Peyer's patch (tissue), 4 donors: ENCODE data around the gene SPIN2A. TPM values are rescaled to one million over a fixed set of nuclear protein-coding genes. Genes with fewer than 3 reads are reported as not detected.
"Not testable (repeated sequence)": the region's sequence is repeated elsewhere in the genome, so short reads cannot be mapped to it uniquely, and the experiment has no call there.

ENCODE experiments used
- DNase-seq, 3 donors: peaks; one replicate each; pipeline ENCODE4 v3.0.0-alpha.2; 2017 to 2019
- H3K27ac ChIP-seq, 4 donors: fragments of 200-600 bp; sonication (generic); one replicate each; pipeline ENCODE4 v1.5.1; 2016 to 2019
- H3K27me3 ChIP-seq, 2 donors: fragments of 200-600 bp; sonication (generic); one replicate each; pipeline ENCODE4 v1.5.1; 2019
- H3K36me3 ChIP-seq, 3 donors: fragments of 200-600 bp; sonication (generic); one replicate each; pipeline ENCODE4 v1.5.1; 2016 to 2019
- H3K4me1 ChIP-seq, 4 donors: fragments of 200-600 bp; sonication (generic); one replicate each; pipeline ENCODE4 v1.5.1; 2016 to 2019
- H3K4me3 ChIP-seq, 4 donors: fragments of 200-600 bp; sonication (generic); 1 replicate in 3 of 4; 2 replicates in 1 of 4; pipeline ENCODE4 v1.5.1; 2016 to 2019; ENCODE audit warnings: mild to moderate bottlenecking in 1 of 4
- H3K9me3 ChIP-seq, 4 donors: fragments of 200-600 bp; sonication (generic); one replicate each; pipeline ENCODE4 v1.5.1; 2016 to 2019; ENCODE audit warnings: mild to moderate bottlenecking in 1 of 4
- POLR2A ChIP-seq, 2 donors: fragments of 450-650 bp; IDR thresholded peaks; one replicate each; pipeline ENCODE4 v1.5.1; 2017; ENCODE audit warnings: antibody characterized with exemption in 2 of 2, mild to moderate bottlenecking in 2 of 2, moderate library complexity in 2 of 2
- total RNA-seq, 4 donors: library from RNA; depleted of rRNA; stranded (reverse); fragments of >200 nt; gene quantifications; one replicate each; pipeline ENCODE4 v1.1.0, GENCODE V29; 2016
- TF ChIP-seq, protein P1 (sequence below), 6 experiments: fragments of 450-650 bp in 4 of 6; fragments of 200-600 bp in 2 of 6; sonication (generic) in 1 of 6; IDR thresholded peaks; one replicate each; pipeline ENCODE4 v1.5.1; 2017 to 2019; ENCODE audit warnings: antibody characterized with exemption in 6 of 6, mild to moderate bottlenecking in 3 of 6, moderate library complexity in 1 of 6

Gene SPIN2A
- total RNA-seq, 4 donors from 2014 or later = 0.53 to 4.1 (median 0.78) TPM

DNA sequence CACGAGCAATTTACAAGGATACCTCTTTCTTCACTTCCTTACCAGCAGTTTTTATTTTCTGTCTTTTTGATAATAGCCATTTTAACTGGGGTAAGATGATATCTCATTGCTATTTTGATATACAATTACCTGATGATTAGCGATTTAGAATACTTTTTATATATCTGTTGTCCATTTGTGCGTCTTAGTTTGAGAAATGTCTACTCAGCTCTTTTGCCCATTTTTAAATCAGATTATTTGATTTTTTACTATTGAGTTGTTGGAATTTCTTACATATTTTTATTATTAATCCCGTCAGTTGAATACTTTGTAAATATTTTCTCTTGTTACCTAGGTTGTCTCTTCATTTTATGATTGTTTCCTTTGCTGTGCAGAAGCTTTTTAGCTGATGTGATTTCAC lies 1.5 kb upstream of the SPIN2A start:
- Histone ChIP-seq H3K4me3 (no peak overlapping the region), H3K9me3 (no peaks in the 10 kb centered on the region), H3K27ac (no peak overlapping the region), H3K27me3 (no peaks in the 10 kb centered on the region), H3K36me3 (no peaks in the 10 kb centered on the region), H3K4me1 (no peaks in the 10 kb centered on the region)
- DNase-seq = no peak
- TF ChIP-seq POLR2A (IDR thresholded peaks at IDR 0.05) = no peak
- TF ChIP-seq, protein P1, sequence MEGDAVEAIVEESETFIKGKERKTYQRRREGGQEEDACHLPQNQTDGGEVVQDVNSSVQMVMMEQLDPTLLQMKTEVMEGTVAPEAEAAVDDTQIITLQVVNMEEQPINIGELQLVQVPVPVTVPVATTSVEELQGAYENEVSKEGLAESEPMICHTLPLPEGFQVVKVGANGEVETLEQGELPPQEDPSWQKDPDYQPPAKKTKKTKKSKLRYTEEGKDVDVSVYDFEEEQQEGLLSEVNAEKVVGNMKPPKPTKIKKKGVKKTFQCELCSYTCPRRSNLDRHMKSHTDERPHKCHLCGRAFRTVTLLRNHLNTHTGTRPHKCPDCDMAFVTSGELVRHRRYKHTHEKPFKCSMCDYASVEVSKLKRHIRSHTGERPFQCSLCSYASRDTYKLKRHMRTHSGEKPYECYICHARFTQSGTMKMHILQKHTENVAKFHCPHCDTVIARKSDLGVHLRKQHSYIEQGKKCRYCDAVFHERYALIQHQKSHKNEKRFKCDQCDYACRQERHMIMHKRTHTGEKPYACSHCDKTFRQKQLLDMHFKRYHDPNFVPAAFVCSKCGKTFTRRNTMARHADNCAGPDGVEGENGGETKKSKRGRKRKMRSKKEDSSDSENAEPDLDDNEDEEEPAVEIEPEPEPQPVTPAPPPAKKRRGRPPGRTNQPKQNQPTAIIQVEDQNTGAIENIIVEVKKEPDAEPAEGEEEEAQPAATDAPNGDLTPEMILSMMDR (IDR thresholded peaks at IDR 0.05) = no peak

DNA sequence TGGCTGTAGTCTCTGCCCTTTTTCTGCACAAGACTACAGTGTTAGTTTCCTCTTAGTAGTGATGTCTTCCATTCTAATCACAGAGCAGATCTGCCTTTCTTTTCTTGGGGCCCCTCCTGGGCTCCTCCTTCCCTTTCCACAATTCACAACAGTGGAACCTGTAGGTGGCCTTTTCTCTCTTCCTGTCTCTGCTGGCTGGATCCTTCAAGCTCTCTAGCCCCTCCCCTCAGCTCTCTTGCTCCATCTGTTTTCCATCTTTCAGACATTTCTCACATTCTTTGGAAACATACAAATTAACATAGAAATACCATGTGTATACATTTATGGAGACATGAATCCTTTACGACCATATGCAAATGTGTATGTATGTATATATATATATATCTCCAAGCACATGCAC lies 304 bp upstream of the SPIN2A start:
- no peak overlapping the region for H3K27ac ChIP-seq
- H3K36me3 ChIP-seq = no peaks in the 10 kb centered on the region
- peak overlapping the region in 2 of 4 donors; percentile 13 to 26 for H3K4me3 ChIP-seq
- no peaks in the 10 kb centered on the region for H3K9me3 ChIP-seq
- no peaks in the 10 kb centered on the region for H3K4me1 ChIP-seq
- no peak for TF ChIP-seq POLR2A (IDR thresholded peaks at IDR 0.05)
- TF ChIP-seq, protein P1 (IDR thresholded peaks at IDR 0.05) = no peak
- H3K27me3 ChIP-seq = no peaks in the 10 kb centered on the region
- DNase-seq = no peak

DNA sequence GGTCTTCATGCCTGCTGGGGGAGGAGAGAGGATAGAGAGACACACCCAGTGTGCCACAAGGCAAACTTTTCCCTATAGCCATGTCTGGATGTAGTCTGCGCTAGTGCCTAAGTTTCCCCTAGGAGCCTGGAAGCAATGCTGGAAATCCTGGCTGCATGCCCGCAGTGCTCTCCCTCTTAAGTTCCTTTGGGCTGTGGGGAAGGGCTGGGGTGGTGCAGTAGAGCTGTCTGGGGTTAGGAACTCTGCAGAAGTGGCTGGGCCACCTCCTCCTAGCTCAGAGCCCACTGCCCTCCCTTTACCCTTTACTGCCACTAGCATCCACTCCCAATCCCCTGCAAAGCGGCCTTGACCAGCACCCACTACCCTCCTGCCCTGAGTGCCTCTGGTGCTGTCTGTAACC lies 608 bp downstream of the SPIN2A start:
- H3K27ac ChIP-seq, H3K27me3 ChIP-seq, H3K36me3 ChIP-seq, DNase-seq, H3K9me3 ChIP-seq, H3K4me1 ChIP-seq, H3K4me3 ChIP-seq: not testable (repeated sequence)

DNA sequence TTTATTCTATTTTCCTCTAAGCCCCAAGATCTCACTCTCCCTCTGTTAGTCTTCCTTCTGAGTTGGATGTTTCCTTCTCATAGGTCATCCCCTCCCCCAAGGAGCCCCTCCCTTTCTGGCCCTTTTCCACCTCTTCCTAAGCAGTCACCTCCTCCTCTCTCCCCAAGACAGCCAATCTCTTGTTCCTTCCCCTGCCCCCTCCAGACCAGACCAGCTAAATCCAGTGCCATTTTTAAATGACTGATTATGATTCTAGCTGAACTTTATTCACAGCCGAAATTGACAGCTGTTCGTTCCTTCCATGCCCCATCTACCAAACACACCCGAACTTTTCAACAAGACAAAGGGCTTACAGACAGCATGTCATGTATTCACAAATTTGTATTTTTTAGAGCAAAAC lies 1.9 kb downstream of the SPIN2A start:
- Histone ChIP-seq H3K36me3 (no peaks in the 10 kb centered on the region), H3K4me1 (no peaks in the 10 kb centered on the region), H3K4me3 (no peak overlapping the region), H3K27ac (no peak overlapping the region), H3K9me3 (no peaks in the 10 kb centered on the region), H3K27me3 (no peaks in the 10 kb centered on the region)
- no peak for DNase-seq
- no peak for TF ChIP-seq POLR2A (IDR thresholded peaks at IDR 0.05)
- TF ChIP-seq, protein P1 (IDR thresholded peaks at IDR 0.05) = no peak

DNA sequence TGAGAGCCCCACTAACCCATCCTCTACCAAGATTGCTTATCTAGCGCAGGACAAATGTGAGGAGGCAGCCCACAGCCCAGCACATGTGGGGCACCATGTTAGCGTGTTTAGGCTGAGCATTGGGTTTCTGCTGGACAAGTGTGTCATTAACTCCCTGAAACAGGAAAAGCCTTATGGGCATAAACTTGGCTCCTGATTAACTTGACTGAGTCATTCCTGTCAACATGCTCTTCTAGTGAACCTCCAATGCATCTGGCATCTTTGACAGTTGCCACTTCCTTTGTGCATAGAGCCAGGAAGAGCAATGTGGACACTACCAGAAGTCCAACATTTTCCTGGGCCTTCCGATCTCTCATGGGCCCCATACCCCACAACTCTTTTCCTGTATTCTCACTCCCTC lies 2.5 kb downstream of the SPIN2A start:
- no peaks in the 10 kb centered on the region for H3K27me3 ChIP-seq
- TF ChIP-seq, protein P1 (IDR thresholded peaks at IDR 0.05) = no peak
- TF ChIP-seq POLR2A (IDR thresholded peaks at IDR 0.05) = no peak

DNA sequence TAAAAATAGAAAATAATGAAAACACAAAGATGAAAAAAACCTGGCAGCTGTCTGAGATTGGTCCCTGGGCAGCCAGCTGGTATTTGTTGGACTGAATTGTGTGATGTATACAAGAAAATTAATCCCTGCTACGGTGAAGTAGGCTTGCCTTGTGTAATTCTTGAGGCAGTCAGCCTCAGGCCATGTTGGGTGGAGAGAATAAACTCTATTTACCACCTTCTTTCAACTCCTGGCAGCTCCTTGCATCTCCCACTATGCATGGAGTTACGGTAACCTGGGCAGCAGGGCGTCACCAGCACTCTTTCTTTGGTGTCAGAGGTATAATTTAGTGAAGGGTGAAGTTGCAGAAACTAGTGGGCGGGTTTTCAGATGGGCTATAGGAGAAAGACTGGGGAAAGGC lies 3.5 kb downstream of the SPIN2A start:
- Histone ChIP-seq H3K27ac (no peak overlapping the region), H3K4me3 (no peak overlapping the region), H3K9me3 (no peaks in the 10 kb centered on the region), H3K27me3 (no peaks in the 10 kb centered on the region), H3K36me3 (no peaks in the 10 kb centered on the region), H3K4me1 (no peaks in the 10 kb centered on the region)
- TF ChIP-seq, protein P1 (IDR thresholded peaks at IDR 0.05) = no peak
- TF ChIP-seq POLR2A (IDR thresholded peaks at IDR 0.05) = no peak
- DNase-seq = no peak

More for the DNA sequence above, 2.5 kb downstream of the SPIN2A start:
- Histone ChIP-seq H3K9me3 (no peaks in the 10 kb centered on the region), H3K4me3 (no peak overlapping the region), H3K27ac (no peak overlapping the region), H3K4me1 (no peaks in the 10 kb centered on the region), H3K36me3 (no peaks in the 10 kb centered on the region)
- no peak for DNase-seq

DNA sequence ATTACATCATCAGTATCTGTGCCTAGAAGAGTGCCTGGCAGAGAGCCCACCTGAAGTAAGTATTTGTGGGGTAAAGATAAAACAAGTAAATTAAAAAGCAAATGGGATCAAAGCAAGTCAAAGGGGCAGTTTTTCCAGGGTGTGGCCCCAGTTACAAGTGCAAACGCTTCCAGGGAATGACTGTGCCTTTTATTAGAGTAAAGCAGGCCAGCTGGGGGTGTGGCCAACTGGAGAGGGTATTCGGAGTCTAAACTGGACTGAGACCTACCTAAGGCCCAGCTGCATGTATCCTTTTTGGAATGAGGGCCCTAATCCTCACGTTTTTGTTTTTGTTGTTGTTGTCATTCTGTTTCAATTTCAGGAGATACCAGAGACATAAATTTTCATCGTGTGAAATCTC lies 3.9 kb downstream of the SPIN2A start:
- H3K27me3 ChIP-seq, DNase-seq, H3K9me3 ChIP-seq, H3K4me3 ChIP-seq, H3K27ac ChIP-seq, H3K4me1 ChIP-seq, H3K36me3 ChIP-seq: not testable (repeated sequence)
